NCI-H748 treated with DMSO at 0.1 percent for 48 hours (cell line): ENCODE results near the gene ATP1B2.

ENCODE experiments used
- DNase-seq: peaks from one replicate; lab custom pipeline; 2025; lab: John Stamatoyannopoulos, UW

Gene ATP1B2

GRCh38 chr17:7685533-7686221, 35.0 kb downstream of the ATP1B2 start:
- peak; percentile 98 for DNase-seq

- peak; percentile 98 for DNase-seq
These were observed 35.7 kb downstream of the ATP1B2 start for GRCh38 chr17:7686222-7687071.

- DNase-seq, result peak; percentile 91
These were observed 36.6 kb downstream of the ATP1B2 start, which contains the start of gene TP53 for GRCh38 chr17:7687072-7687907. Gene TP53, minus strand, starts transcription at chr17:7687490. Its CDS starts 10,896 bp downstream, at chr17:7676594.

GRCh38 chr17:7687908-7688807, 37.4 kb downstream of the ATP1B2 start, which contains the start of gene WRAP53:
Gene WRAP53, plus strand, starts transcription at chr17:7688477. Its CDS starts 172 bp downstream, at chr17:7688649.
- DNase-seq, result peak; percentile 99

GRCh38 chr17:7688808-7689316, 38.1 kb downstream of the ATP1B2 start:
- DNase-seq, result no peak

GRCh38 chr17:7695586-7695985, 44.9 kb downstream of the ATP1B2 start:
- no peak for DNase-seq

GRCh38 chr17:7697828-7698588, 47.3 kb downstream of the ATP1B2 start:
- no peak for DNase-seq

- no peak for DNase-seq
These were observed 49.8 kb downstream of the ATP1B2 start for GRCh38 chr17:7700510-7700909.

- DNase-seq, result no peak
These were observed 51.0 kb downstream of the ATP1B2 start for GRCh38 chr17:7701681-7702080.

- DNase-seq, result no peak
These were observed 52.0 kb downstream of the ATP1B2 start for GRCh38 chr17:7702776-7703175.

GRCh38 chr17:7703584-7704479, 53.1 kb downstream of the ATP1B2 start:
- peak; percentile 96 for DNase-seq

- peak; percentile 57 for DNase-seq
These were observed 54.0 kb downstream of the ATP1B2 start, which contains the start of gene EFNB3 for GRCh38 chr17:7704601-7705268. Gene EFNB3, plus strand, starts transcription at chr17:7705202. Its CDS starts 397 bp downstream, at chr17:7705599.

GRCh38 chr17:7705269-7706255, 54.8 kb downstream of the ATP1B2 start:
- DNase-seq, result no peak

- no peak for DNase-seq
These were observed 56.1 kb downstream of the ATP1B2 start for GRCh38 chr17:7706631-7707354.
